ENCODE measurements around the gene SPATA3.

GRCh38 chr2:230954746-230955145 lies 41.2 kb upstream of the SPATA3 start:
- TF ChIP-seq CTCF (IDR thresholded peaks at IDR 0.05; ENCODE audit: low read depth, low read length, poor library complexity, severe bottlenecking) (no peak), EZH2phosphoT487 (IDR thresholded peaks at IDR 0.05; ENCODE audit: borderline replicate concordance, low read length) (no peak)

Data from DOHH2 (cell line).